H1 (cell line): Measurements from ENCODE around the gene LONP2. TPM values are rescaled to one million over a fixed set of nuclear protein-coding genes. Genes with fewer than 3 reads are reported as not detected.

Experiments used
- CTCF ChIA-PET: fragments of 300-600 bp; sonication (Branson Sonifier 250); formaldehyde crosslinking; loops from one replicate; lab custom pipeline; 2021; ENCODE audit not compliant: partially characterized antibody; lab: Charles Lee
- POLR2A ChIA-PET: fragments of 300-600 bp; sonication (Branson Sonifier 250); formaldehyde crosslinking; loops from one replicate; lab custom pipeline; 2021; ENCODE audit warnings: inconsistent platforms; ENCODE audit not compliant: partially characterized antibody; lab: Charles Lee
- DNase-seq, 2 experiments: peaks; one replicate each; pipeline versions ENCODE4 v3.0.0 to v3.0.0-alpha.2; 2010 to 2022; ENCODE audit warnings: low spot score in 2 of 2, low read depth in 1 of 2, mixed read lengths in 1 of 2
- FAIRE-seq: peaks from 2 replicates; lab custom pipeline; 2011; peaks lifted over from hg19 to GRCh38; lab: Jason Lieb, UNC
- H2AFZ ChIP-seq: 2 replicates; pipeline ENCODE4 v1.8.1; 2012; ENCODE audit warnings: low read length, inconsistent platforms
- H2AK5ac ChIP-seq: 2 replicates; pipeline ENCODE4 v1.6.1; 2013; ENCODE audit warnings: low read depth, low read length
- H2BK120ac ChIP-seq: replicated peaks from 2 replicates; pipeline ENCODE3; 2013; ENCODE audit warnings: low read depth, low read length, inconsistent platforms
- H2BK12ac ChIP-seq: 2 replicates; pipeline ENCODE4 v1.6.1; 2013; ENCODE audit warnings: low read depth, low read length
- H2BK15ac ChIP-seq: 2 replicates; pipeline ENCODE4 v1.6.1; 2013; ENCODE audit warnings: low read length
- H2BK20ac ChIP-seq: 2 replicates; pipeline ENCODE4 v1.6.1; 2013; ENCODE audit warnings: low read length
- H2BK5ac ChIP-seq: 2 replicates; pipeline ENCODE4 v1.6.1; 2013; ENCODE audit warnings: low read depth, low read length
- H3K14ac ChIP-seq: 2 replicates; pipeline ENCODE4 v1.6.1; 2013; ENCODE audit warnings: inconsistent platforms; ENCODE audit not compliant: insufficient read length
- H3K18ac ChIP-seq: 2 replicates; pipeline ENCODE4 v1.6.1; 2013; ENCODE audit warnings: low read length; ENCODE audit errors: extremely low read depth
- H3K23ac ChIP-seq: 2 replicates; pipeline ENCODE4 v1.6.1; 2013; ENCODE audit warnings: inconsistent platforms; ENCODE audit not compliant: insufficient read length
- H3K23me2 ChIP-seq: 2 replicates; pipeline ENCODE4 v1.6.1; 2013; ENCODE audit warnings: low read depth, low read length
- H3K27ac ChIP-seq: 2 replicates; pipeline ENCODE4 v1.6.1; 2011; ENCODE audit warnings: low read depth, low read length, inconsistent platforms
- H3K27me3 ChIP-seq, 4 experiments: replicated peaks in 1 of 4; 1 replicate in 1 of 4; 2 replicates in 3 of 4; pipeline versions ENCODE4 v1.6.1 to v1.8.1; 2011 to 2013; ENCODE audit warnings: low read length in 3 of 4, mild to moderate bottlenecking in 3 of 4, inconsistent platforms in 2 of 4, mixed read lengths in 2 of 4, moderate library complexity in 1 of 4; ENCODE audit not compliant: control insufficient read depth in 3 of 4, insufficient read depth in 3 of 4; ENCODE audit errors: extremely low read depth in 1 of 4
- H3K36me3 ChIP-seq, 4 experiments: 2 replicates each; pipeline versions ENCODE4 v1.6.1 to v1.8.1; 2011 to 2013; ENCODE audit warnings: mild to moderate bottlenecking in 4 of 4, low read length in 3 of 4, moderate library complexity in 2 of 4, control low read depth in 1 of 4, inconsistent platforms in 1 of 4; ENCODE audit not compliant: insufficient read depth in 4 of 4, control insufficient read depth in 2 of 4
- H3K4ac ChIP-seq: replicated peaks from 2 replicates; pipeline ENCODE3; 2013; ENCODE audit warnings: low read length, low read depth, mixed read lengths, inconsistent platforms; ENCODE audit not compliant: insufficient read length
- H3K4me1 ChIP-seq, 4 experiments: replicated peaks in 1 of 4; 1 replicate in 1 of 4; 2 replicates in 3 of 4; pipeline versions ENCODE4 v1.6.1 to v1.8.1; 2011 to 2013; ENCODE audit warnings: low read length in 3 of 4, inconsistent platforms in 2 of 4, mixed read lengths in 1 of 4; ENCODE audit not compliant: insufficient read depth in 4 of 4, control insufficient read depth in 3 of 4
- H3K4me2 ChIP-seq, 2 experiments: 2 replicates each; pipeline versions ENCODE4 v1.6.1 to v1.8.1; 2011 to 2013; ENCODE audit warnings: low read depth in 2 of 2, low read length in 2 of 2, control low read depth in 1 of 2, inconsistent platforms in 1 of 2, mild to moderate bottlenecking in 1 of 2; ENCODE audit not compliant: insufficient read depth in 1 of 2
- H3K4me3 ChIP-seq, 4 experiments: fragments of 200-600, 300-600 bp in 1 of 4; sonication (generic), shearing (Covaris generic), sonication (Bioruptor Twin) in 1 of 4; 2 replicates each; pipeline versions ENCODE4 v1.5.1 to v1.8.1; 2011 to 2016; ENCODE audit warnings: low read length in 4 of 4, low read depth in 3 of 4, control low read depth in 2 of 4, inconsistent platforms in 2 of 4, mild to moderate bottlenecking in 2 of 4, mixed read lengths in 1 of 4, moderate library complexity in 1 of 4; ENCODE audit not compliant: insufficient read depth in 2 of 4; ENCODE audit errors: extremely low read depth in 1 of 4
- H3K56ac ChIP-seq: replicated peaks from 2 replicates; pipeline ENCODE3; 2013; ENCODE audit warnings: low read depth, mild to moderate bottlenecking, mixed read lengths, low read length, inconsistent platforms; ENCODE audit not compliant: insufficient read length
- H3K79me1 ChIP-seq: 2 replicates; pipeline ENCODE4 v1.6.1; 2013; ENCODE audit warnings: low read depth, low read length, control low read depth
- H3K79me2 ChIP-seq, 2 experiments: 2 replicates each; pipeline versions ENCODE4 v1.6.1 to v1.8.1; 2012 to 2013; ENCODE audit warnings: low read length in 2 of 2, mild to moderate bottlenecking in 2 of 2, inconsistent platforms in 1 of 2; ENCODE audit not compliant: insufficient read depth in 2 of 2, control insufficient read depth in 1 of 2
- H3K9ac ChIP-seq, 4 experiments: replicated peaks in 1 of 4; 1 replicate in 1 of 4; 2 replicates in 3 of 4; pipeline versions ENCODE4 v1.6.1 to v1.8.1; 2011 to 2013; ENCODE audit warnings: low read depth in 3 of 4, low read length in 3 of 4, control low read depth in 2 of 4, mild to moderate bottlenecking in 2 of 4, moderate library complexity in 2 of 4, inconsistent platforms in 1 of 4; ENCODE audit errors: extremely low read depth in 1 of 4
- H3K9me3 ChIP-seq, 2 experiments: 2 replicates each; pipeline versions ENCODE4 v1.6.1 to v1.8.1; 2012 to 2013; ENCODE audit warnings: mild to moderate bottlenecking in 2 of 2, moderate library complexity in 2 of 2, control low read depth in 1 of 2, inconsistent platforms in 1 of 2, low read depth in 1 of 2, low read length in 1 of 2, mixed read lengths in 1 of 2; ENCODE audit not compliant: insufficient read depth in 2 of 2
- H4K20me1 ChIP-seq, 2 experiments: replicated peaks in 1 of 2; 2 replicates each; pipeline versions ENCODE3 to v1.8.1; 2011 to 2013; ENCODE audit warnings: inconsistent platforms in 2 of 2, low read length in 2 of 2, mild to moderate bottlenecking in 1 of 2; ENCODE audit not compliant: insufficient read depth in 2 of 2, control insufficient read depth in 1 of 2
- H4K5ac ChIP-seq: 2 replicates; pipeline ENCODE4 v1.6.1; 2013; ENCODE audit warnings: low read length, low read depth, mixed read lengths, inconsistent platforms; ENCODE audit not compliant: insufficient read length
- H4K8ac ChIP-seq: 2 replicates; pipeline ENCODE4 v1.8.0; 2013; ENCODE audit warnings: mild to moderate bottlenecking, moderate library complexity, low read length, inconsistent platforms; ENCODE audit not compliant: insufficient read depth; ENCODE audit errors: extremely low read depth
- H4K91ac ChIP-seq: replicated peaks from 2 replicates; pipeline ENCODE3; 2013; ENCODE audit warnings: low read length, mixed read lengths, inconsistent platforms; ENCODE audit not compliant: insufficient read length
- CHD1 ChIP-seq: IDR thresholded peaks from 2 replicates; pipeline ENCODE4 v1.6.1; 2012; ENCODE audit warnings: low read depth, low read length, improper control_type of control experiment
- CTCF ChIP-seq, 3 experiments: IDR thresholded peaks; 1 replicate in 2 of 3; 2 replicates in 1 of 3; pipeline versions ENCODE4 v1.5.1 to v1.6.1; 2011; ENCODE audit warnings: low read length in 3 of 3, mild to moderate bottlenecking in 3 of 3, inconsistent platforms in 2 of 3, low read depth in 1 of 3, moderate library complexity in 1 of 3; ENCODE audit not compliant: insufficient read depth in 1 of 3; ENCODE audit errors: control extremely low read depth in 1 of 3
- HDAC6 ChIP-seq: IDR thresholded peaks from one replicate; pipeline ENCODE4 v1.7.1; 2012; ENCODE audit warnings: low read depth, mild to moderate bottlenecking, inconsistent platforms, low read length, moderate library complexity
- PHF8 ChIP-seq: fragments of 200-600 bp; sonication (generic); conservative IDR thresholded peaks from 2 replicates; pipeline ENCODE4 v1.7.1; 2012; ENCODE audit warnings: low read depth, mild to moderate bottlenecking, inconsistent platforms, low read length, moderate library complexity
- POLR2AphosphoS5 ChIP-seq: IDR thresholded peaks from 2 replicates; pipeline ENCODE4 v1.6.1; 2011; ENCODE audit warnings: low read depth, low read length
- SAP30 ChIP-seq: fragments of 300-600 bp; sonication (generic); IDR thresholded peaks from 2 replicates; pipeline ENCODE4 v1.7.1; 2012; ENCODE audit warnings: low read length, moderate library complexity, mild to moderate bottlenecking, inconsistent platforms; ENCODE audit not compliant: insufficient read depth, insufficient replicate concordance
- SIN3A ChIP-seq, 2 experiments: IDR thresholded peaks in 1 of 2; conservative IDR thresholded peaks in 1 of 2; 2 replicates each; pipeline ENCODE4 v1.6.1; 2011 to 2012; ENCODE audit warnings: low read length in 2 of 2, improper control_type of control experiment in 1 of 2, low read depth in 1 of 2, mild to moderate bottlenecking in 1 of 2
- TBP ChIP-seq: IDR thresholded peaks from 2 replicates; pipeline ENCODE4 v1.6.1; 2011; ENCODE audit warnings: low read depth, low read length, improper control_type of control experiment
- YY1 ChIP-seq: IDR thresholded peaks from 2 replicates; pipeline ENCODE4 v1.6.1; 2011; ENCODE audit warnings: low read depth, mild to moderate bottlenecking, low read length
- WGBS, 2 experiments: shearing (Covaris generic) in 1 of 2; methylation state at CpG; one replicate each; pipeline versions ENCODE4 v1.1.6 to v1.1.7; 2013 to 2015; ENCODE audit warnings: low lambda C conversion rate in 2 of 2, mixed read lengths in 2 of 2, inconsistent platforms in 1 of 2, low coverage in 1 of 2, missing lambda C conversion rate in 1 of 2; ENCODE audit not compliant: insufficient replicate concordance in 2 of 2, insufficient coverage in 1 of 2, insufficient read length in 1 of 2; ENCODE audit errors: extremely low coverage in 1 of 2, missing lambda C conversion rate in 1 of 2; 5-methylcytosine and 5-hydroxymethylcytosine counted together
- polyA plus RNA-seq, 7 experiments: library from polyadenylated mRNA; depleted of rRNA in 3 of 7; stranded (reverse) in 5 of 7; unstranded in 2 of 7; fragments of >200 nt in 5 of 7; fragments of 200-250 nt in 2 of 7; gene quantifications; 1 replicate in 5 of 7; 2 replicates in 1 of 7; 4 replicates in 1 of 7; pipeline versions ENCODE4 v1.2.1 to v1.2.3, GENCODE V29; 2011 to 2013; ENCODE audit warnings: missing spikeins in 2 of 7, mixed read lengths in 2 of 7
- total RNA-seq: library from RNA; stranded (reverse); fragmentation: NEBNext Ultra II Directional; extraction: Animal tissue kit (Norgen Biotek cat#: 25700); gene quantifications from 2 replicates; pipeline ENCODE4 v1.2.1, GENCODE V29; 2021

LONP2 gene
- total and polyA plus RNA-seq, 2 of the 8 experiments (the other 6 are each of a cell fraction or from before 2014, with no cell fraction given): 8.1 to 23.1 TPM

- no peak overlapping the region for H2AFZ ChIP-seq
- H3K36me3 ChIP-seq: no peaks in the 10 kb centered on the region; a peak in 1 of 8 replicates
- no peak overlapping the region for H3K18ac ChIP-seq
- peaks cover 2 to 12% of the 10 kb centered on the region in 2 experiments; a peak in 2 of 4 replicates for H3K79me2 ChIP-seq
- no peak overlapping the region for H3K56ac ChIP-seq
- no peaks in the 10 kb centered on the region for H3K4me1 ChIP-seq
- no peak overlapping the region for H3K4me2 ChIP-seq
- no peak for FAIRE-seq
- no peak overlapping the region for H2BK120ac ChIP-seq
- no peak overlapping the region for H3K27ac ChIP-seq
- no peak overlapping the region for H2BK12ac ChIP-seq
- no peaks in the 10 kb centered on the region for H3K79me1 ChIP-seq
- H3K4ac ChIP-seq: no peak overlapping the region
- no peaks in the 10 kb centered on the region for H4K20me1 ChIP-seq
- H2BK20ac ChIP-seq: no peak overlapping the region
- no peak overlapping the region for H4K91ac ChIP-seq
- H3K23me2 ChIP-seq: no peaks in the 10 kb centered on the region
- no peak overlapping the region for H4K5ac ChIP-seq
- WGBS, 2 experiments: 85% methylated on average over 5 of the region's 5 CpGs; no CpG with 5 or more reads in 1 of the 2 experiments
- H2AK5ac ChIP-seq: no peak overlapping the region
- H3K14ac ChIP-seq: no peak overlapping the region
- no peaks in the 10 kb centered on the region for H3K27me3 ChIP-seq
- no peak overlapping the region for H2BK15ac ChIP-seq
- H3K9ac ChIP-seq: no peak overlapping the region
- no peak overlapping the region for H4K8ac ChIP-seq
- CTCF ChIA-PET: no interaction called here
- no peaks in the 10 kb centered on the region for H3K9me3 ChIP-seq
- POLR2A ChIA-PET: no interaction called here
- no peak overlapping the region for H2BK5ac ChIP-seq
- H3K23ac ChIP-seq: no peak overlapping the region
- DNase-seq: no peak
- H3K4me3 ChIP-seq: no peak overlapping the region
- TF ChIP-seq CTCF (IDR thresholded peaks at IDR 0.05; ENCODE audit: control extremely low read depth in 1 of 3, insufficient read depth in 1 of 3, low read depth in 1 of 3, low read length in 3 of 3) (no peak), TBP (no peak), SAP30 (no peak), POLR2AphosphoS5 (no peak), SIN3A (conservative IDR thresholded peaks at IDR 0.05 in 1 of 2, IDR thresholded peaks at IDR 0.05 in 1 of 2; ENCODE audit: low read depth in 1 of 2, low read length in 2 of 2) (no peak), HDAC6 (no peak), YY1 (no peak), CHD1 (no peak), PHF8 (no peak)
Observed at GRCh38 chr16:48250520-48251278, 6.6 kb downstream of the LONP2 start.
